Liver (tissue), 9 donors: Measurements from ENCODE around the gene NAV2. TPM values are rescaled to one million over a fixed set of nuclear protein-coding genes. Genes with fewer than 3 reads are reported as not detected.

Experiments
- DNase-seq: peaks from one replicate; pipeline ENCODE4 v3.0.0-alpha.2; 2017; ENCODE audit warnings: low spot score
- H3K27ac ChIP-seq, 2 donors: one replicate each; pipeline ENCODE4 v1.7.0; 2013; ENCODE audit warnings: inconsistent platforms in 2 of 2, low read length in 2 of 2, control low read depth in 1 of 2, low read depth in 1 of 2, mild to moderate bottlenecking in 1 of 2
- H3K27me3 ChIP-seq, 4 donors: one replicate each; pipeline versions ENCODE4 v1.6.1 to v1.7.0; 2013; ENCODE audit warnings: low read length in 3 of 4, inconsistent platforms in 1 of 4, mild to moderate bottlenecking in 1 of 4, moderate library complexity in 1 of 4; ENCODE audit not compliant: control insufficient read depth in 4 of 4, insufficient read depth in 4 of 4
- H3K36me3 ChIP-seq, 4 donors: one replicate each; pipeline versions ENCODE4 v1.6.1 to v1.7.0; 2013; ENCODE audit warnings: low read length in 3 of 4, mild to moderate bottlenecking in 3 of 4, low read depth in 1 of 4, moderate library complexity in 1 of 4; ENCODE audit not compliant: control insufficient read depth in 4 of 4, insufficient read depth in 3 of 4
- H3K4me1 ChIP-seq, 4 donors: one replicate each; pipeline versions ENCODE4 v1.6.1 to v1.7.0; 2013; ENCODE audit warnings: low read length in 3 of 4, mild to moderate bottlenecking in 3 of 4, moderate library complexity in 1 of 4; ENCODE audit not compliant: control insufficient read depth in 4 of 4, insufficient read depth in 4 of 4
- H3K4me3 ChIP-seq, 3 donors: one replicate each; pipeline versions ENCODE4 v1.6.1 to v1.7.0; 2013; ENCODE audit warnings: low read length in 3 of 3, control low read depth in 1 of 3, low read depth in 1 of 3, mild to moderate bottlenecking in 1 of 3
- H3K9ac ChIP-seq, 2 donors: one replicate each; pipeline ENCODE4 v1.7.0; 2013; ENCODE audit warnings: low read length in 2 of 2, mild to moderate bottlenecking in 2 of 2, moderate library complexity in 2 of 2, control low read depth in 1 of 2, low read depth in 1 of 2
- H3K9me3 ChIP-seq, 4 donors: one replicate each; pipeline versions ENCODE4 v1.6.1 to v1.7.0; 2013; ENCODE audit warnings: low read length in 3 of 4; ENCODE audit not compliant: control insufficient read depth in 4 of 4
- CTCF ChIP-seq: fragments of 150-350 bp; IDR thresholded peaks from 2 replicates; pipeline ENCODE4 v1.5.1; 2017; ENCODE audit warnings: improper control_type of control experiment, low read depth, low read length; ENCODE audit not compliant: missing input control
- EGR1 ChIP-seq, 2 donors: IDR thresholded peaks; 2 replicates each; pipeline ENCODE4 v1.6.1; 2016 to 2018; ENCODE audit warnings: antibody characterized with exemption in 2 of 2, low read depth in 2 of 2
- FOXA1 ChIP-seq: IDR thresholded peaks from 2 replicates; pipeline ENCODE4 v1.6.1; 2016; ENCODE audit warnings: antibody characterized with exemption
- FOXA2 ChIP-seq: IDR thresholded peaks from 2 replicates; pipeline ENCODE4 v1.6.1; 2016; ENCODE audit warnings: antibody characterized with exemption
- GABPA ChIP-seq, 2 donors: IDR thresholded peaks in 1 of 2; conservative IDR thresholded peaks in 1 of 2; 2 replicates each; pipeline ENCODE4 v1.6.1; 2016; ENCODE audit warnings: antibody characterized with exemption in 2 of 2, mild to moderate bottlenecking in 1 of 2, moderate library complexity in 1 of 2
- HNF4A ChIP-seq, 2 donors: conservative IDR thresholded peaks; 2 replicates each; pipeline ENCODE4 v1.6.1; 2016; ENCODE audit warnings: antibody characterized with exemption in 2 of 2, mild to moderate bottlenecking in 2 of 2
- JUND ChIP-seq, 2 donors: IDR thresholded peaks; 2 replicates each; pipeline ENCODE4 v1.6.1; 2016; ENCODE audit warnings: antibody characterized with exemption in 2 of 2
- MAX ChIP-seq: IDR thresholded peaks from 2 replicates; pipeline ENCODE4 v1.6.1; 2016; ENCODE audit warnings: antibody characterized with exemption
- NR2F2 ChIP-seq: IDR thresholded peaks from 2 replicates; pipeline ENCODE4 v1.6.1; 2016; ENCODE audit warnings: antibody characterized with exemption
- RAD21 ChIP-seq, 2 donors: IDR thresholded peaks; 2 replicates each; pipeline ENCODE4 v1.6.1; 2016; ENCODE audit warnings: antibody characterized with exemption in 2 of 2, mild to moderate bottlenecking in 2 of 2
- SP1 ChIP-seq: IDR thresholded peaks from 2 replicates; pipeline ENCODE4 v1.6.1; 2018; ENCODE audit warnings: antibody characterized with exemption, mild to moderate bottlenecking
- ZBTB33 ChIP-seq: IDR thresholded peaks from 2 replicates; pipeline ENCODE4 v1.6.1; 2016; ENCODE audit warnings: antibody characterized with exemption
- WGBS: extraction: QIAGEN DNeasy Blood & Tissue Kit; methylation state at CpG from one replicate; pipeline ENCODE4 v1.1.7; 2013; 5-methylcytosine and 5-hydroxymethylcytosine counted together
- polyA plus RNA-seq, 2 donors: library from polyadenylated mRNA; stranded (reverse) in 1 of 2; unstranded in 1 of 2; fragments of 200-250 nt in 1 of 2; fragments of >200 nt in 1 of 2; fragmentation: Nextera tagmentation in 1 of 2; extraction: Ambion mirVana in 1 of 2; gene quantifications; one replicate each; pipeline versions ENCODE4 v1.2.1 to v1.2.3, GENCODE V29; 2013 to 2015
- total RNA-seq, 2 donors: library from RNA; depleted of rRNA; stranded (reverse); fragments of >200 nt; gene quantifications; one replicate each; pipeline ENCODE4 v1.2.3, GENCODE V29; 2014
- donor health status: healthy.
- donor health status: healthy.
- donor health status: healthy.
- donor health status: healthy.
- donor health status: healthy.

Gene NAV2
- total and polyA plus RNA-seq, 4 donors = 6.3 to 20.5 (median 11.6) TPM

GRCh38 chr11:19949606-19950005 is 237.0 kb downstream of the NAV2 start:
- WGBS = 90% methylated on average over 7 of the region's 7 CpGs
- TF ChIP-seq SP1 (no peak), JUND (IDR thresholded peaks at IDR 0.05) (no peak), MAX (no peak), HNF4A (conservative IDR thresholded peaks at IDR 0.05) (no peak), GABPA (IDR thresholded peaks at IDR 0.05 in 1 of 2, conservative IDR thresholded peaks at IDR 0.05 in 1 of 2) (no peak), NR2F2 (no peak), FOXA1 (no peak), ZBTB33 (no peak), FOXA2 (no peak)
- Histone ChIP-seq H3K9ac (no peak overlapping the region), H3K4me1 (peaks cover 2 to 19% (median 14%) of the 10 kb centered on the region in 4 donors), H3K4me3 (no peak overlapping the region), H3K27ac (no peak overlapping the region), H3K27me3 (no peaks in the 10 kb centered on the region), H3K36me3 (peaks cover 0 to 24% (median 17%) of the 10 kb centered on the region in 4 donors), H3K9me3 (no peaks in the 10 kb centered on the region)
- no peak for DNase-seq

- Histone ChIP-seq H3K4me1 (peaks cover 5 to 33% (median 24%) of the 10 kb centered on the region in 4 donors), H3K27me3 (no peaks in the 10 kb centered on the region), H3K27ac (no peak overlapping the region), H3K36me3 (peaks cover 0 to 18% (median 12%) of the 10 kb centered on the region in 4 donors), H3K4me3 (no peak overlapping the region), H3K9ac (no peak overlapping the region), H3K9me3 (no peaks in the 10 kb centered on the region)
- TF ChIP-seq RAD21 (IDR thresholded peaks at IDR 0.05) = peak; percentile 85 to 87
- no peak for TF ChIP-seq SP1
- peak; percentile 63 for TF ChIP-seq CTCF
- DNase-seq = no peak
- 17% methylated on average over 6 of the region's 6 CpGs for WGBS
These were observed 239.0 kb downstream of the NAV2 start for GRCh38 chr11:19951558-19952115.

GRCh38 chr11:19952116-19952605 is 239.5 kb downstream of the NAV2 start:
- TF ChIP-seq HNF4A (conservative IDR thresholded peaks at IDR 0.05) = no peak
- TF ChIP-seq EGR1 (IDR thresholded peaks at IDR 0.05; ENCODE audit: low read depth in 2 of 2) = no peak
- TF ChIP-seq FOXA2 = no peak
- TF ChIP-seq MAX = no peak
- no peak for TF ChIP-seq JUND (IDR thresholded peaks at IDR 0.05)
- TF ChIP-seq NR2F2 = no peak
- H3K27ac ChIP-seq = no peak overlapping the region
- no peaks in the 10 kb centered on the region for H3K27me3 ChIP-seq
- peaks cover 5 to 33% (median 24%) of the 10 kb centered on the region in 4 donors for H3K4me1 ChIP-seq
- no peak overlapping the region for H3K4me3 ChIP-seq
- no peaks in the 10 kb centered on the region for H3K9me3 ChIP-seq
- WGBS = 70% methylated on average over 3 of the region's 3 CpGs
- DNase-seq = no peak
- H3K36me3 ChIP-seq = peaks cover 0 to 17% (median 10%) of the 10 kb centered on the region in 4 donors
- H3K9ac ChIP-seq = peak overlapping the region in 1 of 2 donors; percentile 29
